ENCODE results near the gene SLC25A45.

Gene SLC25A45

GRCh38 chr11:65403607-65404121 is 21.2 kb upstream of the SLC25A45 start:
- DNase-seq, result no peak

- DNase-seq, result no peak
Measured at GRCh38 chr11:65402790-65403189, 20.3 kb upstream of the SLC25A45 start.

- DNase-seq, result no peak
Measured at GRCh38 chr11:65401803-65402248, 19.4 kb upstream of the SLC25A45 start.

GRCh38 chr11:65401073-65401802 is 18.8 kb upstream of the SLC25A45 start:
- DNase-seq, result no peak

- no peak for DNase-seq
Measured at GRCh38 chr11:65400307-65401072, 18.0 kb upstream of the SLC25A45 start.

- DNase-seq, result no peak
Measured at GRCh38 chr11:65399845-65400244, 17.4 kb upstream of the SLC25A45 start.

GRCh38 chr11:65399249-65399648 is 16.8 kb upstream of the SLC25A45 start:
- DNase-seq, result no peak

- no peak for DNase-seq
Measured at GRCh38 chr11:65398362-65398910, 16.0 kb upstream of the SLC25A45 start.

GRCh38 chr11:65396769-65397745 is 14.6 kb upstream of the SLC25A45 start:
- DNase-seq, result no peak

GRCh38 chr11:65395961-65396530 is 13.6 kb upstream of the SLC25A45 start:
- no peak for DNase-seq

GRCh38 chr11:65394125-65394536 is 11.7 kb upstream of the SLC25A45 start:
- DNase-seq, result no peak

GRCh38 chr11:65393513-65394079 is 11.2 kb upstream of the SLC25A45 start:
- no peak for DNase-seq

- DNase-seq, result no peak
Measured at GRCh38 chr11:65392899-65393298, 10.5 kb upstream of the SLC25A45 start.

- no peak for DNase-seq
Measured at GRCh38 chr11:65392186-65392829, 9.9 kb upstream of the SLC25A45 start.

GRCh38 chr11:65390996-65391395 is 8.6 kb upstream of the SLC25A45 start:
- DNase-seq, result no peak

GRCh38 chr11:65390099-65390941 is 7.9 kb upstream of the SLC25A45 start:
- no peak for DNase-seq

GRCh38 chr11:65389294-65389980 is 7.0 kb upstream of the SLC25A45 start:
- no peak for DNase-seq

- DNase-seq, result no peak
Measured at GRCh38 chr11:65388731-65389130, 6.3 kb upstream of the SLC25A45 start.

- peak; percentile 61 for DNase-seq
Measured at GRCh38 chr11:65386307-65387140, 4.1 kb upstream of the SLC25A45 start, which contains the start of gene FRMD8. FRMD8 (plus strand) TSS chr11:65386637; CDS start chr11:65387037, 400 bp downstream.
